ENCODE measurements around the gene NAALADL2.

GRCh38 chr3:175267561-175267960 is 408.4 kb downstream of the NAALADL2 start:
- TF ChIP-seq, protein P1, sequence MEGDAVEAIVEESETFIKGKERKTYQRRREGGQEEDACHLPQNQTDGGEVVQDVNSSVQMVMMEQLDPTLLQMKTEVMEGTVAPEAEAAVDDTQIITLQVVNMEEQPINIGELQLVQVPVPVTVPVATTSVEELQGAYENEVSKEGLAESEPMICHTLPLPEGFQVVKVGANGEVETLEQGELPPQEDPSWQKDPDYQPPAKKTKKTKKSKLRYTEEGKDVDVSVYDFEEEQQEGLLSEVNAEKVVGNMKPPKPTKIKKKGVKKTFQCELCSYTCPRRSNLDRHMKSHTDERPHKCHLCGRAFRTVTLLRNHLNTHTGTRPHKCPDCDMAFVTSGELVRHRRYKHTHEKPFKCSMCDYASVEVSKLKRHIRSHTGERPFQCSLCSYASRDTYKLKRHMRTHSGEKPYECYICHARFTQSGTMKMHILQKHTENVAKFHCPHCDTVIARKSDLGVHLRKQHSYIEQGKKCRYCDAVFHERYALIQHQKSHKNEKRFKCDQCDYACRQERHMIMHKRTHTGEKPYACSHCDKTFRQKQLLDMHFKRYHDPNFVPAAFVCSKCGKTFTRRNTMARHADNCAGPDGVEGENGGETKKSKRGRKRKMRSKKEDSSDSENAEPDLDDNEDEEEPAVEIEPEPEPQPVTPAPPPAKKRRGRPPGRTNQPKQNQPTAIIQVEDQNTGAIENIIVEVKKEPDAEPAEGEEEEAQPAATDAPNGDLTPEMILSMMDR (IDR thresholded peaks at IDR 0.05), result no peak
- TF ChIP-seq POLR2AphosphoS5 (IDR thresholded peaks at IDR 0.05; ENCODE audit: insufficient read depth in 1 of 2, low read depth in 1 of 2), result no peak
- TF ChIP-seq POLR2A (IDR thresholded peaks at IDR 0.05), result no peak

Measured in vagina (tissue), 2 donors.